HG03108 (cell line): ENCODE measurements around the gene VPS50.

Source experiments
- ATAC-seq: cut with Tn5 transposase; IDR thresholded peaks from one replicate; pipeline ENCODE4 v1.9.1; 2021; ENCODE audit warnings: moderate library complexity; ENCODE audit not compliant: unreplicated experiment

VPS50 gene

DNA sequence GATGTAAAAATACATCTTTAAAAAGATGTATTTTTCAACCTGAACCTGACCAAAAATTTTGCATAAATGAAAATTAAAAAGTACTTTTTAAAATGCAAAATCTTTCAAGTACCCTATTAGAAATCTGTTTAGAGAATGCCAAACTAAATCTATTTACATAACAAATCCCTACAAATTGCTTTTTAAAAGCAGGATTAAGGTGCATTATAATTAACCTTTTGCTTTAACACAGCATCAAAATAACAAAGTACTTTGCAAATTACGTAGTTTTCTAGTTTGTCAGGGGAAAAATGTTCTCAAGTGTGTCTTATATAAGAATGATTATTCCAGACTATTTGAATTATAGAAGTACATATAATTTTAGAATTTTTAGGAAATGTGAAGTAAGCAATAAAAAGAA is 160.8 kb downstream of the VPS50 start:
- no peak for ATAC-seq

GRCh38 chr7:93399642-93400041 is 167.5 kb downstream of the VPS50 start:
- ATAC-seq, result no peak

- ATAC-seq, result no peak
Observed at GRCh38 chr7:93402944-93403343, 170.8 kb downstream of the VPS50 start.

GRCh38 chr7:93407239-93407638 is 175.1 kb downstream of the VPS50 start:
- no peak for ATAC-seq

GRCh38 chr7:93409324-93409723 is 177.2 kb downstream of the VPS50 start:
- ATAC-seq, result no peak
